ENCODE results near the gene MIOS. TPM values are rescaled to one million over a fixed set of nuclear protein-coding genes. Genes with fewer than 3 reads are reported as not detected.

The MIOS gene
- total and polyA plus RNA-seq, 9 of the 15 experiments (the other 6 are each of a cell fraction or from before 2014, with no cell fraction given): 7.8 to 47.8 (median 30.6) TPM

GRCh38 chr7:7536396-7537019 lies 30.2 kb upstream of the MIOS start:
- Histone ChIP-seq H2AFZ (ENCODE audit: low read depth, low read length) (no peak overlapping the region), H3K27me3 (ENCODE audit: control insufficient read depth in 2 of 2, insufficient read depth in 2 of 2, low read length in 2 of 2) (0 out of 5 replicates have a peak, but pooled peaks cover 0 to 2% of the 10 kb centered on the region in 2 experiments), H3K9me1 (ENCODE audit: control insufficient read depth, insufficient read depth, low read length) (no peaks in the 10 kb centered on the region), H3K27ac (ENCODE audit: extremely low read depth, low read depth, low read length) (no peak overlapping the region), H3K4me3 (no peak overlapping the region), H3K4me2 (ENCODE audit: insufficient read depth, low read length) (no peak overlapping the region), H3K36me3 (ENCODE audit: control insufficient read depth, insufficient read depth, low read length) (no peaks in the 10 kb centered on the region), H4K20me1 (replicated peaks; ENCODE audit: control insufficient read depth, insufficient read depth, low read length) (no peaks in the 10 kb centered on the region), H3K9ac (ENCODE audit: insufficient read depth in 1 of 2, low read depth in 2 of 2, low read length in 2 of 2) (no peak overlapping the region), H3K9me3 (replicated peaks; ENCODE audit: control insufficient read depth, insufficient read depth, low read depth, low read length) (no peaks in the 10 kb centered on the region), H3K79me2 (ENCODE audit: control insufficient read depth, insufficient read depth, low read length) (no peaks in the 10 kb centered on the region), H3K4me1 (replicated peaks in 1 of 2; ENCODE audit: control insufficient read depth in 2 of 2, insufficient read depth in 2 of 2, low read length in 2 of 2) (no peaks in the 10 kb centered on the region)
- ATAC-seq (no peak), DNase-seq (ENCODE audit: extremely low read depth in 1 of 4, low spot score in 3 of 4) (no peak), FAIRE-seq (no peak)
- ChIA-PET CTCF (ENCODE audit: low intra/inter-chr PET ratio) (no interaction called here), POLR2A (interaction anchor here (0.6 to 1.3 kb wide), 2 partner anchors 14 to 663 kb away, joined by 3 to 5 read pairs; no protein-coding TSS in a partner anchor)
- in situ Hi-C loops (cut with MboI) (loop anchor here (5.0 kb wide), 3 partner anchors 114 to 569 kb away; no protein-coding TSS in a partner anchor), intact Hi-C loops (cut with micrococcal nuclease) (no loop called here)
- 6% methylated on average over 5 of the region's 5 CpGs for WGBS (ENCODE audit: insufficient coverage, low coverage, missing lambda C conversion rate)
- BruUV-seq (replicated peaks): no TSS peak
- no peak for TF ChIP-seq ZBTB8A (IDR thresholded peaks at IDR 0.05; ENCODE audit: partially characterized antibody)
- TF ChIP-seq RBM14 (IDR thresholded peaks at IDR 0.05; ENCODE audit: borderline replicate concordance, insufficient read depth, low read depth, low read length): no peak
- no peak for TF ChIP-seq NONO (IDR thresholded peaks at IDR 0.05; ENCODE audit: low read depth in 2 of 2, low read length in 1 of 2)
- no peak for TF ChIP-seq BRD4 (IDR thresholded peaks at IDR 0.05)
- no peak for TF ChIP-seq ZNF354B (CRISPR knock-in tag; IDR thresholded peaks at IDR 0.05)
- no peak for TF ChIP-seq ELF2 (CRISPR knock-in tag; IDR thresholded peaks at IDR 0.05)
- TF ChIP-seq U2AF2 (optimal IDR thresholded peaks at IDR 0.05; ENCODE audit: low read depth, low read length): no peak
- no peak for TF ChIP-seq MCM7 (IDR thresholded peaks at IDR 0.05)
- no peak for TF ChIP-seq TAL1 (IDR thresholded peaks at IDR 0.05)
- no peak for TF ChIP-seq MCM2 (IDR thresholded peaks at IDR 0.05; ENCODE audit: low read depth)

All from K562 (cell line).